ENCODE results near the gene ADGRB2. TPM values are rescaled to one million over a fixed set of nuclear protein-coding genes. Genes with fewer than 3 reads are reported as not detected.

ADGRB2 gene
- total and polyA plus RNA-seq, 7 donors: 1.3 to 3.9 (median 1.4) TPM; not detected in 2

GRCh38 chr1:31799196-31799894, 35.2 kb upstream of the ADGRB2 start:
- peaks cover 0 to 7% (median 0%) of the 10 kb centered on the region in 3 donors for H3K27me3 ChIP-seq
- 90 to 91% methylated on average over 9 of the region's 9 CpGs for WGBS, 2 donors
- H3K9me3 ChIP-seq: no peaks in the 10 kb centered on the region
- TF ChIP-seq EP300 (IDR thresholded peaks at IDR 0.05) (no peak), POLR2AphosphoS5 (IDR thresholded peaks at IDR 0.05) (no peak), POLR2A (IDR thresholded peaks at IDR 0.05) (no peak), CTCF (IDR thresholded peaks at IDR 0.05) (no peak)
- no peaks in the 10 kb centered on the region for H3K4me1 ChIP-seq
- no peaks in the 10 kb centered on the region for H3K36me3 ChIP-seq
- DNase-seq: peak; percentile 39
- no peak overlapping the region for H3K4me3 ChIP-seq
- H3K27ac ChIP-seq: no peak overlapping the region
- intact Hi-C loops (cut with DNase I): no loop called here

GRCh38 chr1:31798433-31799195, 34.5 kb upstream of the ADGRB2 start:
- TF ChIP-seq POLR2AphosphoS5 (IDR thresholded peaks at IDR 0.05) (no peak), EP300 (IDR thresholded peaks at IDR 0.05) (no peak), POLR2A (IDR thresholded peaks at IDR 0.05) (no peak), CTCF (IDR thresholded peaks at IDR 0.05) (no peak)
- 61 to 71% methylated on average over 17 of the region's 17 CpGs for WGBS, 2 donors

GRCh38 chr1:31798086-31798432, 33.9 kb upstream of the ADGRB2 start:
- H3K27ac ChIP-seq: no peak overlapping the region
- 82 to 86% methylated on average over 8 of the region's 8 CpGs for WGBS, 2 donors
- no peak overlapping the region for H3K4me3 ChIP-seq
- TF ChIP-seq EP300 (IDR thresholded peaks at IDR 0.05): no peak
- TF ChIP-seq POLR2AphosphoS5 (IDR thresholded peaks at IDR 0.05): no peak
- no peak for TF ChIP-seq CTCF (IDR thresholded peaks at IDR 0.05)
- no peak for TF ChIP-seq POLR2A (IDR thresholded peaks at IDR 0.05)
- DNase-seq: peak; percentile 52
- H3K27me3 ChIP-seq: peaks cover 0 to 7% (median 0%) of the 10 kb centered on the region in 3 donors
- H3K36me3 ChIP-seq: no peaks in the 10 kb centered on the region
- intact Hi-C loops (cut with DNase I): no loop called here
- H3K9me3 ChIP-seq: no peaks in the 10 kb centered on the region
- no peaks in the 10 kb centered on the region for H3K4me1 ChIP-seq

More at GRCh38 chr1:31798433-31799195, 34.5 kb upstream of the ADGRB2 start:
- intact Hi-C loops (cut with DNase I): no loop called here
- H3K4me1 ChIP-seq: no peaks in the 10 kb centered on the region
- H3K27ac ChIP-seq: no peak overlapping the region
- H3K36me3 ChIP-seq: no peaks in the 10 kb centered on the region
- H3K27me3 ChIP-seq: peaks cover 0 to 7% (median 0%) of the 10 kb centered on the region in 3 donors
- DNase-seq: peak; percentile 51
- H3K9me3 ChIP-seq: no peaks in the 10 kb centered on the region
- no peak overlapping the region for H3K4me3 ChIP-seq

- no peak overlapping the region for H3K4me3 ChIP-seq
- H3K4me1 ChIP-seq: no peaks in the 10 kb centered on the region
- intact Hi-C loops (cut with DNase I): no loop called here
- peaks cover 0 to 7% (median 0%) of the 10 kb centered on the region in 3 donors for H3K27me3 ChIP-seq
- no peak overlapping the region for H3K27ac ChIP-seq
- DNase-seq: no peak
- no peak for TF ChIP-seq POLR2A (IDR thresholded peaks at IDR 0.05)
- no peaks in the 10 kb centered on the region for H3K9me3 ChIP-seq
- WGBS, 2 donors: 83 to 90% methylated on average over 5 of the region's 5 CpGs
- no peaks in the 10 kb centered on the region for H3K36me3 ChIP-seq
Observed at GRCh38 chr1:31797216-31797615, 33.1 kb upstream of the ADGRB2 start.

- WGBS, 2 donors: 88 to 92% methylated on average over 7 of the region's 7 CpGs
- intact Hi-C loops (cut with DNase I): no loop called here
- H3K36me3 ChIP-seq: no peaks in the 10 kb centered on the region
Observed at GRCh38 chr1:31796707-31797106, 32.6 kb upstream of the ADGRB2 start.

More at GRCh38 chr1:31796707-31797106, 32.6 kb upstream of the ADGRB2 start:
- no peak overlapping the region for H3K27ac ChIP-seq
- DNase-seq: peak; percentile 28
- no peaks in the 10 kb centered on the region for H3K4me1 ChIP-seq
- no peak overlapping the region for H3K4me3 ChIP-seq
- H3K9me3 ChIP-seq: no peaks in the 10 kb centered on the region
- peaks cover 0 to 7% (median 0%) of the 10 kb centered on the region in 3 donors for H3K27me3 ChIP-seq
- TF ChIP-seq CTCF (IDR thresholded peaks at IDR 0.05) (no peak), POLR2A (IDR thresholded peaks at IDR 0.05) (no peak), POLR2AphosphoS5 (IDR thresholded peaks at IDR 0.05) (no peak), EP300 (IDR thresholded peaks at IDR 0.05) (no peak)

Data from sigmoid colon (tissue), 7 donors.